ENCODE data around the gene TGM2.
"Not testable (repeated sequence)": the region's sequence is repeated elsewhere in the genome, so short reads cannot be mapped to it uniquely, and the experiment has no call there.

Gene TGM2

GRCh38 chr20:38113401-38114325, 51.4 kb downstream of the TGM2 start:
- DNase-seq (ENCODE audit: low spot score) = no peak

- DNase-seq (ENCODE audit: low spot score) = no peak
Observed at GRCh38 chr20:38112930-38113294, 52.2 kb downstream of the TGM2 start.

- DNase-seq (ENCODE audit: low spot score) = no peak
Observed at GRCh38 chr20:38112261-38112929, 52.7 kb downstream of the TGM2 start.

GRCh38 chr20:38111366-38112232, 53.5 kb downstream of the TGM2 start:
- DNase-seq (ENCODE audit: low spot score) = no peak

- DNase-seq (ENCODE audit: low spot score) = no peak
Observed at GRCh38 chr20:38110525-38111178, 54.4 kb downstream of the TGM2 start.

- DNase-seq (ENCODE audit: low spot score) = no peak
Observed at GRCh38 chr20:38109591-38110524, 55.2 kb downstream of the TGM2 start.

GRCh38 chr20:38108986-38109541, 56.0 kb downstream of the TGM2 start:
- no peak for DNase-seq (ENCODE audit: low spot score)

GRCh38 chr20:38108438-38108985, 56.6 kb downstream of the TGM2 start:
- DNase-seq (ENCODE audit: low spot score) = no peak

- not testable (repeated sequence) for DNase-seq (ENCODE audit: low spot score)
Observed at GRCh38 chr20:38107916-38108315, 57.2 kb downstream of the TGM2 start.

- not testable (repeated sequence) for DNase-seq (ENCODE audit: low spot score)
Observed at GRCh38 chr20:38107386-38107785, 57.7 kb downstream of the TGM2 start.

GRCh38 chr20:38106461-38106860, 58.6 kb downstream of the TGM2 start:
- no peak for DNase-seq (ENCODE audit: low spot score)

- no peak for DNase-seq (ENCODE audit: low spot score)
Observed at GRCh38 chr20:38104285-38104684, 60.8 kb downstream of the TGM2 start.

GRCh38 chr20:38102206-38102605, 62.9 kb downstream of the TGM2 start:
- DNase-seq (ENCODE audit: low spot score) = not testable (repeated sequence)

- DNase-seq (ENCODE audit: low spot score) = no peak
Observed at GRCh38 chr20:38098952-38099351, 66.1 kb downstream of the TGM2 start.

- DNase-seq (ENCODE audit: low spot score) = no peak
Observed at GRCh38 chr20:38095017-38095686, 69.9 kb downstream of the TGM2 start.

- no peak for DNase-seq (ENCODE audit: low spot score)
Observed at GRCh38 chr20:38094373-38094891, 70.6 kb downstream of the TGM2 start.

GRCh38 chr20:38093641-38094077, 71.4 kb downstream of the TGM2 start:
- DNase-seq (ENCODE audit: low spot score) = no peak

- no peak for DNase-seq (ENCODE audit: low spot score)
Observed at GRCh38 chr20:38092915-38093314, 72.2 kb downstream of the TGM2 start.

- no peak for DNase-seq (ENCODE audit: low spot score)
Observed at GRCh38 chr20:38092260-38092857, 72.7 kb downstream of the TGM2 start.

Measured in globus pallidus (tissue), 1 donor.